Transverse colon (tissue), 4 donors: ENCODE results near the gene PLA2G15. TPM values are rescaled to one million over a fixed set of nuclear protein-coding genes. Genes with fewer than 3 reads are reported as not detected.

Experiments used
- DNase-seq: peaks from one replicate; pipeline ENCODE4 v3.0.0-alpha.2; 2019
- H3K27ac ChIP-seq, 4 donors: fragments of 200-600 bp; sonication (generic); 2 replicates each; pipeline ENCODE4 v1.5.1; 2016 to 2018; ENCODE audit warnings: inconsistent platforms in 4 of 4
- H3K27me3 ChIP-seq: fragments of 200-600 bp; sonication (generic); 2 replicates; pipeline ENCODE4 v1.5.1; 2017; ENCODE audit warnings: inconsistent platforms
- H3K36me3 ChIP-seq, 4 donors: fragments of 200-600 bp; sonication (generic); 2 replicates each; pipeline ENCODE4 v1.5.1; 2017 to 2019; ENCODE audit warnings: inconsistent platforms in 4 of 4
- H3K4me1 ChIP-seq, 4 donors: fragments of 200-600 bp; sonication (generic); 2 replicates each; pipeline ENCODE4 v1.5.1; 2017 to 2020; ENCODE audit warnings: inconsistent platforms in 4 of 4
- H3K4me3 ChIP-seq, 4 donors: fragments of 200-600 bp; sonication (generic); 1 replicate in 1 of 4; 2 replicates in 3 of 4; pipeline versions ENCODE4 v1.5.1 to v1.6.1; 2017 to 2019; ENCODE audit warnings: inconsistent platforms in 4 of 4
- H3K9me3 ChIP-seq, 2 donors: fragments of 200-600 bp; sonication (generic); 2 replicates each; pipeline ENCODE4 v1.5.1; 2017 to 2019; ENCODE audit warnings: inconsistent platforms in 2 of 2
- CTCF ChIP-seq, 5 experiments: fragments of 200-600 bp in 3 of 5; fragments of 450-650 bp in 2 of 5; sonication (generic) in 3 of 5; IDR thresholded peaks; 1 replicate in 2 of 5; 2 replicates in 3 of 5; pipeline ENCODE4 v1.5.1; 2016 to 2017; ENCODE audit warnings: antibody characterized with exemption in 5 of 5, inconsistent platforms in 3 of 5, mild to moderate bottlenecking in 2 of 5, moderate library complexity in 1 of 5
- EP300 ChIP-seq: sonication (generic); formaldehyde crosslinking; IDR thresholded peaks from one replicate; pipeline ENCODE4 v1.6.1; 2017; ENCODE audit warnings: antibody characterized with exemption, low read depth
- POLR2A ChIP-seq: fragments of 450-650 bp; IDR thresholded peaks from one replicate; pipeline ENCODE4 v1.6.1; 2016; ENCODE audit warnings: antibody characterized with exemption, mild to moderate bottlenecking, moderate library complexity
- POLR2AphosphoS5 ChIP-seq, 3 donors: sonication (generic); formaldehyde crosslinking; IDR thresholded peaks; one replicate each; pipeline ENCODE4 v1.6.1; 2016; ENCODE audit warnings: antibody characterized with exemption in 3 of 3
- WGBS, 2 donors: methylation state at CpG; one replicate each; pipeline ENCODE4 v1.1.5; 2018; ENCODE audit warnings: low coverage in 1 of 2; 5-methylcytosine and 5-hydroxymethylcytosine counted together
- in situ Hi-C, 4 donors: fragments of 200-750 bp; cut with MboI; loops; one replicate each; pipeline versions ENCODE4 v1.15.0 to v1.15.1; 2017; ENCODE audit warnings: low sequenced_read_pairs in 3 of 4, low pct_ligation_motif_present in 1 of 4, low pct_unique_long_range_greater_than_20kb in 1 of 4
- intact Hi-C: fragments of 100-400 bp; cut with DNase I; formaldehyde crosslinking; loops from one replicate; pipeline ENCODE4 v1.15.1; 2023; ENCODE audit warnings: low total_unique reads
- total RNA-seq, 4 donors: library from RNA; depleted of rRNA; stranded (reverse); fragments of >200 nt; gene quantifications; one replicate each; pipeline ENCODE4 v1.1.0, GENCODE V29; 2016

Gene PLA2G15
- total RNA-seq, 4 donors from 2014 or later: 9.6 to 18.2 (median 15.0) TPM

GRCh38 chr16:68290450-68290849, 45.3 kb downstream of the PLA2G15 start:
- in situ Hi-C loops (no loop called here), intact Hi-C loops (no loop called here)
- Histone ChIP-seq H3K27me3 (no peaks in the 10 kb centered on the region), H3K36me3 (peaks cover 0 to 28% (median 12%) of the 10 kb centered on the region in 4 donors), H3K9me3 (no peaks in the 10 kb centered on the region), H3K4me1 (peaks cover 2 to 36% (median 9%) of the 10 kb centered on the region in 4 donors), H3K27ac (peak overlapping the region in 3 of 4 donors; percentile 2 to 42 (median 17)), H3K4me3 (no peak overlapping the region)
- no peak for DNase-seq
- TF ChIP-seq POLR2AphosphoS5 (IDR thresholded peaks at IDR 0.05) (no peak), EP300 (no peak), POLR2A (no peak), CTCF (IDR thresholded peaks at IDR 0.05) (no peak)
- WGBS, 2 donors: 82% methylated on average over 6 of the region's 6 CpGs; no CpG with 5 or more reads in 1 of the 2 donors

GRCh38 chr16:68291227-68291626, 46.1 kb downstream of the PLA2G15 start:
- no peak for TF ChIP-seq POLR2A
- TF ChIP-seq EP300: no peak
- no peak for TF ChIP-seq CTCF (IDR thresholded peaks at IDR 0.05)
- TF ChIP-seq POLR2AphosphoS5 (IDR thresholded peaks at IDR 0.05): no peak
- no peaks in the 10 kb centered on the region for H3K9me3 ChIP-seq
- no peak for DNase-seq
- peaks cover 0 to 28% (median 5%) of the 10 kb centered on the region in 4 donors for H3K4me1 ChIP-seq
- intact Hi-C loops: no loop called here
- WGBS, 2 donors: 89% methylated on average over 4 of the region's 4 CpGs; no CpG with 5 or more reads in 1 of the 2 donors
- H3K4me3 ChIP-seq: no peak overlapping the region
- H3K27ac ChIP-seq: no peak overlapping the region
- no peaks in the 10 kb centered on the region for H3K27me3 ChIP-seq
- H3K36me3 ChIP-seq: peaks cover 0 to 34% (median 16%) of the 10 kb centered on the region in 4 donors
- in situ Hi-C loops: no loop called here

- H3K27me3 ChIP-seq: no peaks in the 10 kb centered on the region
- 91 to 96% methylated on average over 5 of the region's 5 CpGs for WGBS, 2 donors
- peaks cover 0 to 46% (median 21%) of the 10 kb centered on the region in 4 donors for H3K36me3 ChIP-seq
- no peak overlapping the region for H3K4me3 ChIP-seq
- no peaks in the 10 kb centered on the region for H3K9me3 ChIP-seq
- no peak overlapping the region for H3K27ac ChIP-seq
- no peak for TF ChIP-seq EP300
- TF ChIP-seq POLR2AphosphoS5 (IDR thresholded peaks at IDR 0.05): no peak
- no peak for TF ChIP-seq CTCF (IDR thresholded peaks at IDR 0.05)
- TF ChIP-seq POLR2A: no peak
- no peak for DNase-seq
- intact Hi-C loops: no loop called here
- H3K4me1 ChIP-seq: peaks cover 0 to 22% (median 3%) of the 10 kb centered on the region in 4 donors
- in situ Hi-C loops: no loop called here
Observed at GRCh38 chr16:68292425-68292824, 47.3 kb downstream of the PLA2G15 start.

GRCh38 chr16:68296291-68296690, 51.1 kb downstream of the PLA2G15 start:
- Histone ChIP-seq H3K4me1 (peaks cover 0 to 7% (median 3%) of the 10 kb centered on the region in 4 donors), H3K4me3 (no peak overlapping the region), H3K9me3 (no peaks in the 10 kb centered on the region), H3K27ac (no peak overlapping the region), H3K27me3 (no peaks in the 10 kb centered on the region), H3K36me3 (peaks cover 0 to 53% (median 25%) of the 10 kb centered on the region in 4 donors)
- intact Hi-C loops: no loop called here
- no peak for TF ChIP-seq POLR2A
- TF ChIP-seq EP300: no peak
- no peak for TF ChIP-seq POLR2AphosphoS5 (IDR thresholded peaks at IDR 0.05)
- TF ChIP-seq CTCF (IDR thresholded peaks at IDR 0.05): no peak
- 73 to 89% methylated on average over 4 to 12 of the region's 12 CpGs for WGBS, 2 donors
- DNase-seq: no peak
- in situ Hi-C loops: no loop called here
